ENCODE results near the gene RELN. TPM values are rescaled to one million over a fixed set of nuclear protein-coding genes. Genes with fewer than 3 reads are reported as not detected.

The RELN gene
- total RNA-seq, 1 donor from 2014 or later: 14.1 TPM

DNA sequence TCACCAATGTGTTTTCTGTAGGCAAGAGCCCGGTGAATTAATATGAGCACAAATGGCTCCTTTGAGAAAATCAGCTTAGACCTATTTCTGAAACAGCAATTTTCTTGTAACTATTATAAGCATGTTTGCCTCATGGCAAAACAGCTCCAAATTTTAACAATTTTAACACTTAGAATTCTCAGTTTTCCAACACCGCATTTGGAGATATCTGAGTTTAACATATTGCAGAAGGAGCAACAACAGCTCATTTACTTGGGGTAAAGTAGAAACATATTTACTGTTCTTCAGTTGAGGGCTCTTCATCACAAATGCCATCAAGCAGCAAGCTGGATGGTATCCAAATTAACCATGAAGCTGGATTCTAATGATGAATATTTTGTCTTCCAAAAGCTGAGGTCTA, 409.4 kb downstream of the RELN start:
- Histone ChIP-seq H3K27me3 (ENCODE audit: control insufficient read depth in 3 of 3, insufficient read depth in 3 of 3, low read length in 3 of 3) (no peaks in the 10 kb centered on the region), H3K4me1 (ENCODE audit: control insufficient read depth in 3 of 3, insufficient read depth in 3 of 3, low read length in 3 of 3) (no peaks in the 10 kb centered on the region), H3K9me3 (ENCODE audit: control insufficient read depth in 3 of 3, low read length in 3 of 3) (no peaks in the 10 kb centered on the region), H3K4me3 (ENCODE audit: low read length in 3 of 3) (no peak overlapping the region), H3K9ac (ENCODE audit: low read depth in 1 of 3, low read length in 3 of 3) (no peak overlapping the region), H3K27ac (ENCODE audit: low read depth, low read length) (no peak overlapping the region), H3K36me3 (ENCODE audit: control insufficient read depth in 3 of 3, insufficient read depth in 3 of 3, low read length in 3 of 3) (no peaks in the 10 kb centered on the region)

DNA sequence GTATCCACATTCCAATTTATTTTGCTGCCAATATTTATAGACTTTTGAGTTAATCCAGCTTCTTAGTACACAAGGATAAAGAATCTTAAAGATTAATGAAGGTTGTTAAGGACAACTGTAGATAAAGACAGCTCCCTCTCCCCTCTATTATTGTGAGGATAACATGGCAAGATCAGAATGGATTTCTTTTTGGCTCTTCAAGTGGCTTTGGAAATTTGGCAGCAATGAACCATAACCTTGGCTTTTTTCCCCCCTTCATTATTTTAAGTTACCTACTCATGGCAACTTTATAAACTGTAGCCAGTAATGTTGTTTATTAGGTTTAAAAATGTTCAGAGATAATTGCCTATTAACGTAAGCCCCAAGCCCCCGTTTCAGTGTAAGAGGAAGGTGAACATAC, 412.4 kb downstream of the RELN start:
- H3K9me3 ChIP-seq (ENCODE audit: control insufficient read depth in 3 of 3, low read length in 3 of 3): no peaks in the 10 kb centered on the region
- no peak overlapping the region for H3K27ac ChIP-seq (ENCODE audit: low read depth, low read length)
- H3K27me3 ChIP-seq (ENCODE audit: control insufficient read depth in 3 of 3, insufficient read depth in 3 of 3, low read length in 3 of 3): no peaks in the 10 kb centered on the region
- H3K4me1 ChIP-seq (ENCODE audit: control insufficient read depth in 3 of 3, insufficient read depth in 3 of 3, low read length in 3 of 3): no peaks in the 10 kb centered on the region
- H3K36me3 ChIP-seq (ENCODE audit: control insufficient read depth in 3 of 3, insufficient read depth in 3 of 3, low read length in 3 of 3): no peaks in the 10 kb centered on the region
- no peak overlapping the region for H3K4me3 ChIP-seq (ENCODE audit: low read length in 3 of 3)
- H3K9ac ChIP-seq (ENCODE audit: low read depth in 1 of 3, low read length in 3 of 3): no peak overlapping the region

DNA sequence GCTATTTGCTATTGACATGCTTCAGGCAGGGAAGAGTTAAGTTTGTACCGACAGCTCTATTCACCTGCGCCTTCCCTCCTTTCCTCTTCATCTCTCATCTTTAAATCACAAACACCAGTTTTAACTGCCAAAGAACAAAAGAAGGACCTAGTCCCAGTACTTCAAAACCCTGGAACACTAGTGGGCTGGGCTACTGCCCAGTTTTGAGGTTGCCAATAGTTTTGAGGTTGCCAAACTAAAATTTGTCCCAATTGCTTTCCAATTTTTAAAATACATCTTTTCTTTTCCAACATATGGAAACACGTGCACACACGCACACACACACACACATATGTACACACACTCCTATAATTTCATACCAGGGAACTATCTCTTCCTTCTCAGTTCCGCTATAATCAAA, 412.8 kb downstream of the RELN start:
- H3K9me3 ChIP-seq (ENCODE audit: control insufficient read depth in 3 of 3, low read length in 3 of 3): no peaks in the 10 kb centered on the region
- H3K4me1 ChIP-seq (ENCODE audit: control insufficient read depth in 3 of 3, insufficient read depth in 3 of 3, low read length in 3 of 3): no peaks in the 10 kb centered on the region
- no peak overlapping the region for H3K27ac ChIP-seq (ENCODE audit: low read depth, low read length)
- no peaks in the 10 kb centered on the region for H3K36me3 ChIP-seq (ENCODE audit: control insufficient read depth in 3 of 3, insufficient read depth in 3 of 3, low read length in 3 of 3)
- H3K4me3 ChIP-seq (ENCODE audit: low read length in 3 of 3): no peak overlapping the region
- no peaks in the 10 kb centered on the region for H3K27me3 ChIP-seq (ENCODE audit: control insufficient read depth in 3 of 3, insufficient read depth in 3 of 3, low read length in 3 of 3)
- H3K9ac ChIP-seq (ENCODE audit: low read depth in 1 of 3, low read length in 3 of 3): no peak overlapping the region

DNA sequence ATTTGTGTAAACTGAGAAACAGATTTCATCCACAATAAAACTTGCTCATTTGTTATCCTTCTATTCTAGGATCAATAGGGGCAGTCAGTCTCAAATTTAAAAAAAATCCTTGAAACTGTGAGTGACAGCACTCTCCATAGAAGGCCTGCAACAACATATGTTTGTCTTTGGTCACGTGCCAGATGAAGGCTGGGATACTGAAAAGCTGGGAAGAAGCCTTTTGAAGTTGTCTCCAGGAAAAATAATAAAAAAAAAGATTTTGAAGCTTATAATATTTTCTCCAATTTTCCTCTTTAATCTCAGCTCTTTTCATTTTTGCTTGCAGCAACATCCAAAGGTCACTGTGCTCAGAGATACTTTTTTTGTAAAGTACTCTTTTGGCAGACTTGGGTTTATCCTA, 414.9 kb downstream of the RELN start:
- H3K9ac ChIP-seq (ENCODE audit: low read depth in 1 of 3, low read length in 3 of 3): no peak overlapping the region
- no peaks in the 10 kb centered on the region for H3K9me3 ChIP-seq (ENCODE audit: control insufficient read depth in 3 of 3, low read length in 3 of 3)
- H3K27me3 ChIP-seq (ENCODE audit: control insufficient read depth in 3 of 3, insufficient read depth in 3 of 3, low read length in 3 of 3): no peaks in the 10 kb centered on the region
- no peaks in the 10 kb centered on the region for H3K4me1 ChIP-seq (ENCODE audit: control insufficient read depth in 3 of 3, insufficient read depth in 3 of 3, low read length in 3 of 3)
- H3K36me3 ChIP-seq (ENCODE audit: control insufficient read depth in 3 of 3, insufficient read depth in 3 of 3, low read length in 3 of 3): no peaks in the 10 kb centered on the region
- no peak overlapping the region for H3K4me3 ChIP-seq (ENCODE audit: low read length in 3 of 3)
- H3K27ac ChIP-seq (ENCODE audit: low read depth, low read length): no peak overlapping the region

DNA sequence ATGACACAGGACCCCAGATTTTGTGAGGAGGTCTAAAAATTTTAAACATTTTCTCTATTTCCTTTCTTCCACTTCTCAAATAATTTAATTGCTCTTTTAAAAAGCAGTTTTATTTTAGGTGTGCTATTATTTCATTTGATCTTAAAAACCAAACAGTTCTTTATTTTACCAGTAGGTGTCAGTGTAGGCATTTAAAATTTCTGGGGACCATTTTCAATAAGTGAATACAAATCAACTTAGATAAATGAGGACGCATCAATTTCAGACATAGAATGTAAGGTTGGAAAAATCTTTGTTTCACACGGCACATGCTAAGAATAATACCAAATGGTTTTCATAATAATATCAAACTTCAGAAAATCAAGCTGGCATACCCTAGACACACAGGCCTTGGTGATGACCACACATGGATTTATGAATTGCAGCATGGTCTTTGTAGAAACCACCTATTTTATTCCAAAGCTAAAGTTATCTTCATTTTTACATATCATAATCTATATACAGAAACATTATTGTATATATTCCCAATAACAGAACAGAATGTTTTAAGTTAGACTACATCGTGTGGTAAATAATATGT, 415.9 kb downstream of the RELN start:
- Histone ChIP-seq H3K27ac (ENCODE audit: low read depth, low read length) (no peak overlapping the region), H3K27me3 (ENCODE audit: control insufficient read depth in 3 of 3, insufficient read depth in 3 of 3, low read length in 3 of 3) (no peaks in the 10 kb centered on the region), H3K4me1 (ENCODE audit: control insufficient read depth in 3 of 3, insufficient read depth in 3 of 3, low read length in 3 of 3) (no peaks in the 10 kb centered on the region), H3K36me3 (ENCODE audit: control insufficient read depth in 3 of 3, insufficient read depth in 3 of 3, low read length in 3 of 3) (no peaks in the 10 kb centered on the region), H3K9ac (ENCODE audit: low read depth in 1 of 3, low read length in 3 of 3) (no peak overlapping the region), H3K4me3 (ENCODE audit: low read length in 3 of 3) (no peak overlapping the region), H3K9me3 (ENCODE audit: control insufficient read depth in 3 of 3, low read length in 3 of 3) (no peaks in the 10 kb centered on the region)

DNA sequence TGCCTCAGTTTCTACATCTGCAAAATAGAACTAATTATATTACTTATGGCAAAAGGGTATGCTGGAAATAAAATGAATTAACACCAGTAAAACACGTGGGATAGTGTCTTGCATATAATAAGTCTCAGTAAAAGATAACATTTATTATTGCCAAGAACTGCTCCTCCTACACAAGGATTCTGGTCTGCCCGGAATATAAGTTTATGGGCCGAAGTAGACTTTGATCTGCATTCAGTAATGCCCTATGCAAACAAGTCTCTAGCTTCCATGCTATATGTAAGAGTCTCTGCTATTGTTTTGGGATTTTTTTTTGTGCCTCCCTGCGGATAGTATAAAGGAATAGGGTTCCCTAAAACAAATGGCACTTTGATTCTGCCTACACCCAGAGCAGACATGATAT, 417.9 kb downstream of the RELN start:
- Histone ChIP-seq H3K9me3 (ENCODE audit: control insufficient read depth in 3 of 3, low read length in 3 of 3) (no peaks in the 10 kb centered on the region), H3K4me1 (ENCODE audit: control insufficient read depth in 3 of 3, insufficient read depth in 3 of 3, low read length in 3 of 3) (no peaks in the 10 kb centered on the region), H3K36me3 (ENCODE audit: control insufficient read depth in 3 of 3, insufficient read depth in 3 of 3, low read length in 3 of 3) (no peaks in the 10 kb centered on the region), H3K27ac (ENCODE audit: low read depth, low read length) (no peak overlapping the region), H3K9ac (ENCODE audit: low read depth in 1 of 3, low read length in 3 of 3) (no peak overlapping the region), H3K4me3 (ENCODE audit: low read length in 3 of 3) (no peak overlapping the region), H3K27me3 (ENCODE audit: control insufficient read depth in 3 of 3, insufficient read depth in 3 of 3, low read length in 3 of 3) (peaks cover 0 to 4% (median 0%) of the 10 kb centered on the region in 3 donors)

DNA sequence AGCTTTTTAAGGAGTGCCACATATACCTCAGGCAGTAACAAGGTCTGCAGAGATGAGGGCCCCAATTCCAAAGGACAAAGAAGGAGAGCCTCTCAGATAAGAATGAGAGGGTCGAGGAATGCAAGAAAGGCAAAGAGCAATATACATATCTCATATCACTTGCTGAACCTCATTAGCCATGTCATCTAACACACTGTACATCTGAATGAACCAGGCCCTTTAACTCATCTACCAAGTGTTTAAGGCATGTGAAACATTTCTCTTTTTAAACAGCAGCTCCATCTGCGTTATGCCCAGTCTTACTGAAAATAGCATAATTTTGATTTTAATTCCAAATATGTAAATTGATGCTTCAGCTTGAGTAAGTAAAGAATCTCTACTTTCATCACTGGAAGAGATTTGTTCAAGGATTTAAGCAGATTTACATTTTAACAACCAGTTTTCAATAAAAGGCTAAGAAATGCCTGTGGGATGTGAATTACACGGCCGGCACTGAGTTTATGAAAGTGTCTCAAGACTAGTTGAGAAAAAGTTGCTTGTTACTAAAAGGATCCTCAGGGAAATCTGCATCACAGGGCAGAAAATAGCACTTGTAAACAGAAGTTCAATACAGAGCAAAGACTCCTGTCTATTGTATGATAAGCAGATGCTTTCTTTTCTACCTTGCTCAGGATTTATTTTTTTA, 419.7 kb downstream of the RELN start:
- peaks cover 0 to 4% (median 4%) of the 10 kb centered on the region in 3 donors for H3K27me3 ChIP-seq (ENCODE audit: control insufficient read depth in 3 of 3, insufficient read depth in 3 of 3, low read length in 3 of 3)
- H3K27ac ChIP-seq (ENCODE audit: low read depth, low read length): no peak overlapping the region
- no peaks in the 10 kb centered on the region for H3K36me3 ChIP-seq (ENCODE audit: control insufficient read depth in 3 of 3, insufficient read depth in 3 of 3, low read length in 3 of 3)
- no peaks in the 10 kb centered on the region for H3K9me3 ChIP-seq (ENCODE audit: control insufficient read depth in 3 of 3, low read length in 3 of 3)
- H3K4me3 ChIP-seq (ENCODE audit: low read length in 3 of 3): no peak overlapping the region
- no peaks in the 10 kb centered on the region for H3K4me1 ChIP-seq (ENCODE audit: control insufficient read depth in 3 of 3, insufficient read depth in 3 of 3, low read length in 3 of 3)
- H3K9ac ChIP-seq (ENCODE audit: low read depth in 1 of 3, low read length in 3 of 3): no peak overlapping the region

DNA sequence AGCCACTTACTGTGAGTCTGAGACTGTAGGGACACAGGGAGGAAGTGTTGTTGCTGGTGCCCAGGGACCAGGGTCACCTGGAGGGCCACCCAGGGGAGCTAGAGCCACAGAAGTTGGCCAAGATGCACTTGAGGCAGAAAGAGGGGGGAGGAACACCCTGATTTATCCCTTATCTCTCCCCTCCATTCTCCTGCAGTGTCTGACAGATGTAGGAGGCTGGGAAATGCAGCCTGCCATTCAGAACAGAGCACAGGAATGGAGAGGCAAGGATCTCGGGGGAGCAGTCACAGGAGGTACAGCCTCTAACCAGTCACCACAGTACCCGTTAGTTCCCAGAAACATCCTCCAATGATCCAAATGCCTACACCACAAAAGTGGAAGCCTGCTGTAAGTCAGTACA, 425.0 kb downstream of the RELN start:
- H3K4me3 ChIP-seq (ENCODE audit: low read length in 3 of 3): no peak overlapping the region

DNA sequence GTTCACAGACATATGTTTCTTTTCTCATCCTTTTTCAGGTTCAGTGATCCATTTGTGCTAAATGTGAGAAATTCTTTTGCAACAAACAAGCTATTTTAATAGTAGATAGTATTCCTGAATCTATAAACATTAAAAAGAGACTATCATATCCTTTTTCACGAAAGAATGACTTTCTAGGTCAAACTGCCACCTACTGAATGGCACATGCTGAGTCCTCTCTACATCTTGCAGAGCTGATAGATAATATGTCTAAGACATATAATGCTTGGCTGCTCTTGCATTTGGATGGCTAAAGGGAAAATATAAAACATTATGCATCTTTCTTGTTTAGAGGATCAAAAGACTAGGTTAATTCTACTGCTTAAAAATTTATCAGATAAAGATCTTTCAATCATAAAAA, 429.3 kb downstream of the RELN start:
- Histone ChIP-seq H3K27me3 (ENCODE audit: control insufficient read depth in 3 of 3, insufficient read depth in 3 of 3, low read length in 3 of 3) (peaks cover 0 to 2% (median 0%) of the 10 kb centered on the region in 3 donors), H3K4me3 (ENCODE audit: low read length in 3 of 3) (no peak overlapping the region), H3K9ac (ENCODE audit: low read depth in 1 of 3, low read length in 3 of 3) (no peak overlapping the region), H3K4me1 (ENCODE audit: control insufficient read depth in 3 of 3, insufficient read depth in 3 of 3, low read length in 3 of 3) (no peaks in the 10 kb centered on the region), H3K36me3 (ENCODE audit: control insufficient read depth in 3 of 3, insufficient read depth in 3 of 3, low read length in 3 of 3) (no peaks in the 10 kb centered on the region), H3K27ac (ENCODE audit: low read depth, low read length) (no peak overlapping the region), H3K9me3 (ENCODE audit: control insufficient read depth in 3 of 3, low read length in 3 of 3) (no peaks in the 10 kb centered on the region)

More for the DNA sequence above, 425.0 kb downstream of the RELN start:
- peaks cover 0 to 6% (median 4%) of the 10 kb centered on the region in 3 donors for H3K27me3 ChIP-seq (ENCODE audit: control insufficient read depth in 3 of 3, insufficient read depth in 3 of 3, low read length in 3 of 3)
- no peaks in the 10 kb centered on the region for H3K36me3 ChIP-seq (ENCODE audit: control insufficient read depth in 3 of 3, insufficient read depth in 3 of 3, low read length in 3 of 3)
- no peak overlapping the region for H3K9ac ChIP-seq (ENCODE audit: low read depth in 1 of 3, low read length in 3 of 3)
- H3K27ac ChIP-seq (ENCODE audit: low read depth, low read length): no peak overlapping the region
- no peaks in the 10 kb centered on the region for H3K9me3 ChIP-seq (ENCODE audit: control insufficient read depth in 3 of 3, low read length in 3 of 3)
- no peaks in the 10 kb centered on the region for H3K4me1 ChIP-seq (ENCODE audit: control insufficient read depth in 3 of 3, insufficient read depth in 3 of 3, low read length in 3 of 3)

DNA sequence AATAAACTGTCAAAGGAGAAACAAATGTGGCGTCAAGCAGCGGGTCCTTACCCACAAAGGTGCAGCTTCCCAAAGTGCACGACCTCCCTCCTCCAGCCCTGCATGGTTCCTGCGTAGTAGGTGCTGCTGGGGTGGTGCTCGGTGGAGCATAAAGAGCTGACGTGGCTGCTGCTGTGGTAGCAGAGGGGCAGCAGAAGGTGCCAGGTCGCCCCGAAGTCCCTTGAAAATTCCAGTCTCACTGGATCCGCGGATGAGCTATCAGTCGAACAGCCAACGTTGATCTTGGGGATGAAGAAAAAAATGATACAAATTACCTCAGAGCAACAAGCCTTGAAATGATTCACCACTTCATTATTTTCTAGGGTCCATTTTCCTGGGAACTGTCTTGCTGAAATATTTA, 438.4 kb downstream of the RELN start:
- Histone ChIP-seq H3K9me3 (ENCODE audit: control insufficient read depth in 3 of 3, low read length in 3 of 3) (no peaks in the 10 kb centered on the region), H3K27ac (ENCODE audit: low read depth, low read length) (no peak overlapping the region), H3K36me3 (ENCODE audit: control insufficient read depth in 3 of 3, insufficient read depth in 3 of 3, low read length in 3 of 3) (no peaks in the 10 kb centered on the region), H3K27me3 (ENCODE audit: control insufficient read depth in 3 of 3, insufficient read depth in 3 of 3, low read length in 3 of 3) (no peaks in the 10 kb centered on the region), H3K4me1 (ENCODE audit: control insufficient read depth in 3 of 3, insufficient read depth in 3 of 3, low read length in 3 of 3) (no peaks in the 10 kb centered on the region), H3K9ac (ENCODE audit: low read depth in 1 of 3, low read length in 3 of 3) (no peak overlapping the region), H3K4me3 (ENCODE audit: low read length in 3 of 3) (no peak overlapping the region)

Measured in skeletal muscle tissue (tissue), 4 donors.